K562 (cell line): ENCODE results near the gene FARSB. TPM values are rescaled to one million over a fixed set of nuclear protein-coding genes. Genes with fewer than 3 reads are reported as not detected.

Experiments
- ATAC-seq: fragments of 200-7000 bp; cut with Tn5 transposase; 3 replicates; pipeline ENCODE4 v1.9.1; 2020; ENCODE audit warnings: moderate library complexity
- BruUV-seq: library from RNA; stranded (reverse); fragments of 400-500 nt; replicated peaks from 2 replicates; lab custom pipeline; 2021; lab: Mats Ljungman, UMichigan
- CTCF ChIA-PET: fragments of 300-600 bp; formaldehyde crosslinking; extraction: SDS; loops from one replicate; lab custom pipeline; 2021; ENCODE audit warnings: low intra/inter-chr PET ratio; lab: Yijun Ruan, JAX
- POLR2A ChIA-PET: fragments of 300-600, 350-650 bp; sonication (Branson Sonifier 250); formaldehyde crosslinking; extraction: SDS; loops from one replicate; lab custom pipeline; 2021; ENCODE audit warnings: antibody characterized with exemption, inconsistent platforms; lab: Yijun Ruan, JAX
- DNase-seq, 4 experiments: peaks; one replicate each; pipeline versions ENCODE4 v3.0.0 to v3.0.0-alpha.2; 2011 to 2018; ENCODE audit warnings: low spot score in 3 of 4, mixed read lengths in 3 of 4; ENCODE audit errors: extremely low read depth in 1 of 4
- FAIRE-seq: peaks from 2 replicates; lab custom pipeline; 2011; peaks lifted over from hg19 to GRCh38; lab: Jason Lieb, UNC
- H2AFZ ChIP-seq: 2 replicates; pipeline ENCODE4 v1.6.0; 2011; ENCODE audit warnings: low read depth, low read length, control low read depth, inconsistent platforms
- H3K27ac ChIP-seq: fragments of 200-600 bp; 3 replicates; pipeline ENCODE4 v1.8.0; 2011; ENCODE audit warnings: low read depth, mild to moderate bottlenecking, control low read depth, inconsistent platforms, low read length, moderate library complexity, mixed read lengths; ENCODE audit errors: extremely low read depth
- H3K27me3 ChIP-seq, 2 experiments: fragments of 300-600 bp in 1 of 2; 2 replicates in 1 of 2; 3 replicates in 1 of 2; pipeline versions ENCODE4 v1.6.0 to v1.8.0; 2011; ENCODE audit warnings: inconsistent platforms in 2 of 2, low read length in 2 of 2, mild to moderate bottlenecking in 1 of 2, mixed read lengths in 1 of 2, moderate library complexity in 1 of 2; ENCODE audit not compliant: control insufficient read depth in 2 of 2, insufficient read depth in 2 of 2
- H3K36me3 ChIP-seq: fragments of 300-600 bp; 3 replicates; pipeline ENCODE4 v1.8.0; 2011; ENCODE audit warnings: mild to moderate bottlenecking, low read length, inconsistent platforms; ENCODE audit not compliant: control insufficient read depth, insufficient read depth
- H3K4me1 ChIP-seq, 2 experiments: fragments of 200-600 bp in 1 of 2; replicated peaks in 1 of 2; 2 replicates in 1 of 2; 3 replicates in 1 of 2; pipeline versions ENCODE4 v1.5.1 to v1.8.0; 2011; ENCODE audit warnings: inconsistent platforms in 2 of 2, low read length in 2 of 2, mild to moderate bottlenecking in 1 of 2, mixed read lengths in 1 of 2, moderate library complexity in 1 of 2; ENCODE audit not compliant: control insufficient read depth in 2 of 2, insufficient read depth in 2 of 2
- H3K4me2 ChIP-seq: 2 replicates; pipeline ENCODE4 v1.6.1; 2011; ENCODE audit warnings: low read length, control low read depth, inconsistent platforms, mixed read lengths; ENCODE audit not compliant: insufficient read depth
- H3K4me3 ChIP-seq: fragments of 200-600 bp; sonication (generic), shearing (Covaris generic); 2 replicates; pipeline ENCODE4 v1.5.1; 2016; ENCODE audit warnings: control low read depth, inconsistent platforms
- H3K79me2 ChIP-seq: fragments of 200-600 bp; 3 replicates; pipeline ENCODE4 v1.8.0; 2011; ENCODE audit warnings: low read length, inconsistent platforms; ENCODE audit not compliant: control insufficient read depth, insufficient read depth
- H3K9ac ChIP-seq, 2 experiments: 2 replicates each; pipeline versions ENCODE4 v1.6.0 to v1.6.1; 2011; ENCODE audit warnings: low read depth in 2 of 2, low read length in 2 of 2, control low read depth in 1 of 2, inconsistent platforms in 1 of 2, mild to moderate bottlenecking in 1 of 2, mixed read lengths in 1 of 2; ENCODE audit not compliant: insufficient read depth in 1 of 2
- H3K9me1 ChIP-seq: one replicate; pipeline ENCODE4 v1.6.0; 2011; ENCODE audit warnings: inconsistent platforms, mild to moderate bottlenecking, low read length, moderate library complexity; ENCODE audit not compliant: control insufficient read depth, insufficient read depth
- H3K9me3 ChIP-seq: replicated peaks from 2 replicates; pipeline ENCODE4 v1.5.1; 2011; ENCODE audit warnings: low read depth, low read length, inconsistent platforms; ENCODE audit not compliant: control insufficient read depth, insufficient read depth
- H4K20me1 ChIP-seq: replicated peaks from 2 replicates; pipeline ENCODE4 v1.6.1; 2011; ENCODE audit warnings: low read length, inconsistent platforms, mixed read lengths; ENCODE audit not compliant: control insufficient read depth, insufficient read depth
- CHD2 ChIP-seq: IDR thresholded peaks from 2 replicates; pipeline ENCODE4 v1.6.1; 2011; ENCODE audit warnings: low read depth, low read length
- E2F3 ChIP-seq: fragments of 250-450 bp; sonication (Bioruptor Pico); IDR thresholded peaks from 2 replicates; pipeline ENCODE4 v1.4.0; 2020; ENCODE audit warnings: mild to moderate bottlenecking
- IRF9 ChIP-seq: fragments of 450-650 bp; IDR thresholded peaks from 2 replicates; pipeline ENCODE4 v1.6.1; 2016; ENCODE audit warnings: missing biosample characterization, missing genetic modification characterization
- NFE2 ChIP-seq: IDR thresholded peaks from 2 replicates; pipeline ENCODE4 v1.6.1; 2014; ENCODE audit warnings: antibody characterized with exemption, low read depth
- NKRF ChIP-seq: fragments of 450-650 bp; IDR thresholded peaks from 2 replicates; pipeline ENCODE4 v1.6.1; 2016; ENCODE audit warnings: borderline replicate concordance
- POU5F1 ChIP-seq: fragments of 150-350 bp; IDR thresholded peaks from 2 replicates; pipeline ENCODE4 v1.6.1; 2014; ENCODE audit warnings: borderline replicate concordance, low read length, low read depth, mild to moderate bottlenecking; ENCODE audit not compliant: partially characterized antibody
- SFPQ ChIP-seq: fragments of 200-400 bp; formaldehyde crosslinking; IDR thresholded peaks from 2 replicates; pipeline ENCODE4 v1.6.1; 2017; ENCODE audit warnings: mild to moderate bottlenecking, low read depth, low read length, moderate library complexity
- SMAD4 ChIP-seq: fragments of 250-450 bp; sonication (Bioruptor Pico); conservative IDR thresholded peaks from 2 replicates; pipeline ENCODE4 v1.8.0; 2021; ENCODE audit warnings: inconsistent platforms, mild to moderate bottlenecking, moderate library complexity
- SRSF1 ChIP-seq: fragments of 200-400 bp; formaldehyde crosslinking; IDR thresholded peaks from 2 replicates; pipeline ENCODE4 v1.6.1; 2017; ENCODE audit warnings: mild to moderate bottlenecking, low read depth, low read length, moderate library complexity
- TSC22D4 ChIP-seq: fragments of 450-650 bp; IDR thresholded peaks from 2 replicates; pipeline ENCODE4 v1.6.1; 2016; ENCODE audit warnings: missing genetic modification characterization, missing biosample characterization, control low read depth
- U2AF2 ChIP-seq: fragments of 200-400 bp; formaldehyde crosslinking; optimal IDR thresholded peaks from 2 replicates; pipeline ENCODE3; 2017; ENCODE audit warnings: low read depth, mild to moderate bottlenecking, low read length
- ZNF197 ChIP-seq: fragments of 200-800 bp; sonication (Bioruptor generic); IDR thresholded peaks from 2 replicates; pipeline ENCODE4 v1.6.1; 2016; ENCODE audit warnings: low read depth, missing genetic modification characterization, missing compliant biosample characterization
- WGBS: fragments of 100-300 bp; shearing (Covaris generic); methylation state at CpG from one replicate; pipeline ENCODE4 v1.1.6; 2016; ENCODE audit warnings: low coverage, mixed read lengths; ENCODE audit not compliant: insufficient coverage; ENCODE audit errors: missing lambda C conversion rate; 5-methylcytosine and 5-hydroxymethylcytosine counted together
- in situ Hi-C: fragments of 300-500 bp; cut with MboI; formaldehyde crosslinking; loops from 4 replicates; pipeline ENCODE4 v1.15.0; 2018; ENCODE audit warnings: inconsistent platforms, mixed read lengths
- intact Hi-C: fragments of 100-400 bp; cut with micrococcal nuclease; formaldehyde crosslinking; loops from 2 replicates; pipeline ENCODE4 v1.14.2; 2022
- polyA plus RNA-seq, 8 experiments: library from polyadenylated mRNA; depleted of rRNA in 4 of 8; stranded (reverse) in 5 of 8; unstranded in 3 of 8; fragments of >200 nt; fragmentation: Nextera tagmentation in 2 of 8; fragmentation: Illumina TruSeq in 1 of 8; extraction: Ambion mirVana in 2 of 8; extraction: Trizol in 1 of 8; gene quantifications; 2 replicates each; pipeline versions ENCODE4 v1.2.1 to v1.2.3, GENCODE V29; 2011 to 2014; ENCODE audit warnings: inconsistent platforms in 1 of 8, missing spikeins in 1 of 8
- total RNA-seq, 7 experiments: library from RNA; depleted of rRNA in 6 of 7; stranded (reverse); fragments of >200 nt in 6 of 7; fragmentation: Illumina TruSeq in 2 of 7; extraction: Trizol in 2 of 7; gene quantifications; 2 replicates each; pipeline versions ENCODE4 v1.2.1 to v1.2.3, GENCODE V29; 2011 to 2021; ENCODE audit warnings: low replicate concordance in 1 of 7

Gene FARSB
- total and polyA plus RNA-seq, 9 of the 15 experiments (the other 6 are each of a cell fraction or from before 2014, with no cell fraction given): 26.6 to 171 (median 55.7) TPM

- no TSS peak for BruUV-seq
- Histone ChIP-seq H3K9ac (no peak overlapping the region), H3K4me2 (no peak overlapping the region), H4K20me1 (no peaks in the 10 kb centered on the region), H3K79me2 (no peaks in the 10 kb centered on the region; the same call in 1 of the 3 replicates), H3K9me1 (no peaks in the 10 kb centered on the region), H3K9me3 (no peaks in the 10 kb centered on the region), H3K4me1 (peaks cover 0 to 10% of the 10 kb centered on the region in 2 experiments; a peak in 3 of 5 replicates), H3K36me3 (peaks cover 60% of the 10 kb centered on the region; the same call in 2 of the 3 replicates), H3K4me3 (no peak overlapping the region), H2AFZ (no peak overlapping the region), H3K27ac (no peak overlapping the region), H3K27me3 (no peaks in the 10 kb centered on the region)
- no peak for ATAC-seq
- TF ChIP-seq SMAD4 (CRISPR knock-in tag) (no peak), NKRF (no peak), IRF9 (tag) (no peak), E2F3 (CRISPR knock-in tag) (no peak), TSC22D4 (tag) (no peak), NFE2 (no peak), CHD2 (no peak), U2AF2 (no peak), SRSF1 (no peak), SFPQ (no peak), POU5F1 (no peak), ZNF197 (no peak)
- FAIRE-seq: no peak
- ChIA-PET POLR2A (no interaction called here), CTCF (no interaction called here)
- in situ Hi-C loops: no loop called here
- WGBS: 94% methylated on average over 2 of the region's 2 CpGs
- intact Hi-C loops: no loop called here
- DNase-seq: no peak
These were observed 80.3 kb downstream of the FARSB start for GRCh38 chr2:222575618-222576017.
